Measurements from ENCODE around the gene IFNG. TPM values are rescaled to one million over a fixed set of nuclear protein-coding genes. Genes with fewer than 3 reads are reported as not detected.

Gene IFNG
- total RNA-seq, 1 donor, result not detected

- Histone ChIP-seq H4K20me1 (ENCODE audit: insufficient read depth, low read length) (no peaks in the 10 kb centered on the region), H3K4me1 (ENCODE audit: insufficient read depth, low read length) (peaks cover 4% of the 10 kb centered on the region), H3K4me3 (ENCODE audit: insufficient read depth, low read length) (no peak overlapping the region), H2AFZ (ENCODE audit: low read length) (no peak overlapping the region), H3K27ac (ENCODE audit: low read depth, low read length) (no peak overlapping the region), H3K9me3 (ENCODE audit: low read depth, low read length) (no peaks in the 10 kb centered on the region), H3K36me3 (ENCODE audit: insufficient read depth, low read length) (no peaks in the 10 kb centered on the region), H3K79me2 (ENCODE audit: insufficient read depth, low read length) (no peaks in the 10 kb centered on the region), H3K27me3 (ENCODE audit: insufficient read depth, low read length) (peaks cover 13% of the 10 kb centered on the region), H3K4me2 (ENCODE audit: insufficient read depth, low read length) (no peak overlapping the region)
- no peak for DNase-seq (ENCODE audit: insufficient read length, low spot score, missing footprints)
- no peak for TF ChIP-seq CTCF (IDR thresholded peaks at IDR 0.05; ENCODE audit: extremely low read depth, low read depth, low read length)
These were observed 50.5 kb downstream of the IFNG start for GRCh38 chr12:68109001-68109400.

- H3K4me2 ChIP-seq (ENCODE audit: insufficient read depth, low read length), result no peak overlapping the region
- H3K27ac ChIP-seq (ENCODE audit: low read depth, low read length), result no peak overlapping the region
- H3K9me3 ChIP-seq (ENCODE audit: low read depth, low read length), result no peaks in the 10 kb centered on the region
- H3K79me2 ChIP-seq (ENCODE audit: insufficient read depth, low read length), result no peaks in the 10 kb centered on the region
- H2AFZ ChIP-seq (ENCODE audit: low read length), result no peak overlapping the region
- H3K36me3 ChIP-seq (ENCODE audit: insufficient read depth, low read length), result no peaks in the 10 kb centered on the region
- TF ChIP-seq CTCF (IDR thresholded peaks at IDR 0.05; ENCODE audit: extremely low read depth, low read depth, low read length), result no peak
- peaks cover 26% of the 10 kb centered on the region for H3K27me3 ChIP-seq (ENCODE audit: insufficient read depth, low read length)
- H3K4me3 ChIP-seq (ENCODE audit: insufficient read depth, low read length), result no peak overlapping the region
- DNase-seq (ENCODE audit: insufficient read length, low spot score, missing footprints), result no peak
- H4K20me1 ChIP-seq (ENCODE audit: insufficient read depth, low read length), result no peaks in the 10 kb centered on the region
- peaks cover 4% of the 10 kb centered on the region for H3K4me1 ChIP-seq (ENCODE audit: insufficient read depth, low read length)
These were observed 52.9 kb downstream of the IFNG start for GRCh38 chr12:68106660-68107059.

- H3K4me2 ChIP-seq (ENCODE audit: insufficient read depth, low read length), result no peak overlapping the region
- peaks cover 4% of the 10 kb centered on the region for H3K4me1 ChIP-seq (ENCODE audit: insufficient read depth, low read length)
- no peak overlapping the region for H3K27ac ChIP-seq (ENCODE audit: low read depth, low read length)
- H2AFZ ChIP-seq (ENCODE audit: low read length), result no peak overlapping the region
- no peaks in the 10 kb centered on the region for H3K9me3 ChIP-seq (ENCODE audit: low read depth, low read length)
- H3K79me2 ChIP-seq (ENCODE audit: insufficient read depth, low read length), result no peaks in the 10 kb centered on the region
- DNase-seq (ENCODE audit: insufficient read length, low spot score, missing footprints), result peak; percentile 36
- H3K4me3 ChIP-seq (ENCODE audit: insufficient read depth, low read length), result no peak overlapping the region
- TF ChIP-seq CTCF (IDR thresholded peaks at IDR 0.05; ENCODE audit: extremely low read depth, low read depth, low read length), result no peak
- peaks cover 30% of the 10 kb centered on the region for H3K27me3 ChIP-seq (ENCODE audit: insufficient read depth, low read length)
- H3K36me3 ChIP-seq (ENCODE audit: insufficient read depth, low read length), result no peaks in the 10 kb centered on the region
- no peaks in the 10 kb centered on the region for H4K20me1 ChIP-seq (ENCODE audit: insufficient read depth, low read length)
These were observed 53.4 kb downstream of the IFNG start for GRCh38 chr12:68106160-68106559.

Other genes with a start within 250 kb of the IFNG start
- gene IFNG-AS1, start 170.3 kb downstream of the IFNG start, total RNA-seq, result under 0.01 and 0.29 TPM in 2 replicates
- 2.4 and 3.6 TPM in 2 replicates for gene IL26, start 66.1 kb upstream of the IFNG start, total RNA-seq
- gene IL22, start 93.9 kb upstream of the IFNG start, total RNA-seq, result not detected in 2 replicates
- 28.2 and 29.5 TPM in 2 replicates for gene MDM1, start 172.6 kb upstream of the IFNG start, total RNA-seq